ENCODE measurements around the gene PPP2R2C. TPM values are rescaled to one million over a fixed set of nuclear protein-coding genes. Genes with fewer than 3 reads are reported as not detected.

The PPP2R2C gene
- total RNA-seq, 3 donors from 2014 or later, result 0.16 to 0.66 (median 0.44) TPM

- Histone ChIP-seq H3K36me3 (no peaks in the 10 kb centered on the region), H3K27ac (no peak overlapping the region), H3K4me3 (no peak overlapping the region), H3K4me1 (no peaks in the 10 kb centered on the region), H3K9me3 (peaks cover 6 to 7% of the 10 kb centered on the region in 2 donors), H3K27me3 (peaks cover 0 to 5% of the 10 kb centered on the region in 2 donors)
- no peak for DNase-seq (ENCODE audit: low spot score in 2 of 2)
- intact Hi-C loops (cut with DNase I; ENCODE audit: low total_unique reads), result loop anchor here (5.0 kb wide), 1 partner anchor 71 kb away; no protein-coding TSS in a partner anchor
- TF ChIP-seq POLR2A (IDR thresholded peaks at IDR 0.05), result no peak
These were observed 149.4 kb downstream of the PPP2R2C start for GRCh38 chr4:6322761-6323566.

- no peak for TF ChIP-seq POLR2A (IDR thresholded peaks at IDR 0.05)
- TF ChIP-seq POLR2AphosphoS5 (IDR thresholded peaks at IDR 0.05), result no peak
- no peak for TF ChIP-seq CTCF (IDR thresholded peaks at IDR 0.05)
These were observed 150.2 kb downstream of the PPP2R2C start for GRCh38 chr4:6322067-6322760.

GRCh38 chr4:6321361-6321760 is 151.1 kb downstream of the PPP2R2C start:
- intact Hi-C loops (cut with DNase I; ENCODE audit: low total_unique reads), result loop anchor here (5.0 kb wide), 1 partner anchor 69 kb away; no protein-coding TSS in a partner anchor
- no peak overlapping the region for H3K4me3 ChIP-seq
- no peak for TF ChIP-seq CTCF (IDR thresholded peaks at IDR 0.05)
- no peak for TF ChIP-seq POLR2A (IDR thresholded peaks at IDR 0.05)
- TF ChIP-seq POLR2AphosphoS5 (IDR thresholded peaks at IDR 0.05), result no peak
- H3K9me3 ChIP-seq, result peaks cover 6 to 7% of the 10 kb centered on the region in 2 donors
- DNase-seq (ENCODE audit: low spot score in 2 of 2), result no peak
- H3K4me1 ChIP-seq, result no peaks in the 10 kb centered on the region
- H3K27me3 ChIP-seq, result no peaks in the 10 kb centered on the region
- no peak overlapping the region for H3K27ac ChIP-seq
- H3K36me3 ChIP-seq, result no peaks in the 10 kb centered on the region

More at GRCh38 chr4:6322067-6322760, 150.2 kb downstream of the PPP2R2C start:
- intact Hi-C loops (cut with DNase I; ENCODE audit: low total_unique reads), result loop anchor here (5.0 kb wide), 1 partner anchor 70 kb away; no protein-coding TSS in a partner anchor
- Histone ChIP-seq H3K27me3 (no peaks in the 10 kb centered on the region), H3K36me3 (no peaks in the 10 kb centered on the region), H3K9me3 (peaks cover 6 to 7% of the 10 kb centered on the region in 2 donors), H3K4me3 (no peak overlapping the region), H3K27ac (no peak overlapping the region), H3K4me1 (no peaks in the 10 kb centered on the region)
- DNase-seq (ENCODE audit: low spot score in 2 of 2), result no peak

- Histone ChIP-seq H3K36me3 (no peaks in the 10 kb centered on the region), H3K27me3 (no peaks in the 10 kb centered on the region), H3K4me3 (no peak overlapping the region), H3K4me1 (no peaks in the 10 kb centered on the region), H3K27ac (no peak overlapping the region), H3K9me3 (peaks cover 6 to 7% of the 10 kb centered on the region in 2 donors)
- no peak for DNase-seq (ENCODE audit: low spot score in 2 of 2)
- TF ChIP-seq POLR2AphosphoS5 (IDR thresholded peaks at IDR 0.05) (no peak), CTCF (IDR thresholded peaks at IDR 0.05) (no peak), POLR2A (IDR thresholded peaks at IDR 0.05) (no peak)
- intact Hi-C loops (cut with DNase I; ENCODE audit: low total_unique reads), result loop anchor here (5.0 kb wide), 1 partner anchor 68 kb away; no protein-coding TSS in a partner anchor
These were observed 151.8 kb downstream of the PPP2R2C start for GRCh38 chr4:6320663-6321062.

GRCh38 chr4:6319530-6320150 is 152.8 kb downstream of the PPP2R2C start:
- Histone ChIP-seq H3K36me3 (no peaks in the 10 kb centered on the region), H3K27me3 (no peaks in the 10 kb centered on the region), H3K27ac (no peak overlapping the region), H3K4me3 (no peak overlapping the region), H3K9me3 (peaks cover 6 to 7% of the 10 kb centered on the region in 2 donors), H3K4me1 (no peaks in the 10 kb centered on the region)
- TF ChIP-seq CTCF (IDR thresholded peaks at IDR 0.05) (no peak), POLR2A (IDR thresholded peaks at IDR 0.05) (no peak), POLR2AphosphoS5 (IDR thresholded peaks at IDR 0.05) (no peak)
- intact Hi-C loops (cut with DNase I; ENCODE audit: low total_unique reads), result loop anchor here (2.0 to 5.0 kb wide), 2 partner anchors 15 to 67 kb away; no protein-coding TSS in a partner anchor
- no peak for DNase-seq (ENCODE audit: low spot score in 2 of 2)
